SK-N-SH treated with all-trans-retinoic acid at 6 μM for 48 hours (cell line): Measurements from ENCODE around the gene MANBA.

Experiments
- ATAC-seq: fragments of 200-7000 bp; cut with Tn5 transposase; 3 replicates; pipeline ENCODE4 v1.9.1; 2020; ENCODE audit warnings: mild to moderate bottlenecking, moderate library complexity
- ARNTL ChIP-seq: fragments of 450-650 bp; formaldehyde crosslinking; IDR thresholded peaks from 2 replicates; pipeline ENCODE4 v1.5.0; 2020; ENCODE audit warnings: low read depth, mild to moderate bottlenecking, moderate library complexity, borderline replicate concordance
- CSDC2 ChIP-seq: fragments of 250-450 bp; sonication (Bioruptor Pico); IDR thresholded peaks from 2 replicates; pipeline ENCODE4 v1.5.0; 2020; ENCODE audit warnings: mild to moderate bottlenecking, moderate library complexity
- GLIS3 ChIP-seq: fragments of 250-450 bp; sonication (Bioruptor Pico); IDR thresholded peaks from 2 replicates; pipeline ENCODE4 v1.5.0; 2020; ENCODE audit warnings: mild to moderate bottlenecking, moderate library complexity
- ISL1 ChIP-seq: fragments of 250-450 bp; sonication (Bioruptor Pico); IDR thresholded peaks from 2 replicates; pipeline ENCODE4 v2.1.2; 2022; ENCODE audit warnings: mild to moderate bottlenecking, moderate library complexity
- OSR1 ChIP-seq: fragments of 250-450 bp; sonication (Bioruptor Pico); IDR thresholded peaks from 2 replicates; pipeline ENCODE4 v1.8.0; 2022; ENCODE audit warnings: moderate library complexity, mild to moderate bottlenecking, inconsistent platforms
- PPARA ChIP-seq: fragments of 250-450 bp; sonication (Bioruptor Pico); IDR thresholded peaks from 2 replicates; pipeline ENCODE4 v1.5.0; 2020; ENCODE audit warnings: mild to moderate bottlenecking, borderline replicate concordance
- RARB ChIP-seq: fragments of 250-450 bp; sonication (Bioruptor Pico); IDR thresholded peaks from 2 replicates; pipeline ENCODE4 v1.8.0; 2021; ENCODE audit warnings: mild to moderate bottlenecking, moderate library complexity
- SNAI2 ChIP-seq: fragments of 250-450 bp; sonication (Bioruptor Pico); IDR thresholded peaks from 2 replicates; pipeline ENCODE4 v1.5.0; 2020; ENCODE audit warnings: mild to moderate bottlenecking, moderate library complexity
- TCF4 ChIP-seq: fragments of 250-450 bp; sonication (Bioruptor Pico); IDR thresholded peaks from 2 replicates; pipeline ENCODE4 v1.8.0; 2021; ENCODE audit warnings: mild to moderate bottlenecking, moderate library complexity, borderline replicate concordance
- TOX ChIP-seq: fragments of 250-450 bp; sonication (Bioruptor Pico); IDR thresholded peaks from 2 replicates; pipeline ENCODE4 v1.8.0; 2021; ENCODE audit warnings: mild to moderate bottlenecking, moderate library complexity, borderline replicate concordance
- ZC3H10 ChIP-seq: fragments of 250-450 bp; sonication (Bioruptor Pico); IDR thresholded peaks from 2 replicates; pipeline ENCODE4 v1.5.1; 2021; ENCODE audit warnings: mild to moderate bottlenecking, moderate library complexity
- ZFP30 ChIP-seq: fragments of 450-650 bp; formaldehyde crosslinking; IDR thresholded peaks from 2 replicates; pipeline ENCODE4 v1.5.0; 2022; ENCODE audit warnings: mild to moderate bottlenecking, moderate library complexity
- ZNF565 ChIP-seq: fragments of 450-650 bp; formaldehyde crosslinking; conservative IDR thresholded peaks from 2 replicates; pipeline ENCODE4 v1.5.0; 2020; ENCODE audit warnings: low read depth, mild to moderate bottlenecking, moderate library complexity
- ZNF70 ChIP-seq: fragments of 450-650 bp; formaldehyde crosslinking; IDR thresholded peaks from 2 replicates; pipeline ENCODE4 v1.5.0; 2020; ENCODE audit warnings: mild to moderate bottlenecking, moderate library complexity
- ZNF8 ChIP-seq: fragments of 450-650 bp; formaldehyde crosslinking; IDR thresholded peaks from 2 replicates; pipeline ENCODE4 v1.5.0; 2020; ENCODE audit warnings: mild to moderate bottlenecking, moderate library complexity
- TF ChIP-seq, protein P1 (sequence below): fragments of 250-450 bp; sonication (Bioruptor Pico); IDR thresholded peaks from 2 replicates; pipeline ENCODE4 v1.5.1; 2020; ENCODE audit warnings: low read depth, mild to moderate bottlenecking, moderate library complexity
- TF ChIP-seq, protein P2 (sequence below): fragments of 250-450 bp; sonication (Bioruptor Pico); IDR thresholded peaks from 2 replicates; pipeline ENCODE4 v1.5.0; 2020; ENCODE audit warnings: mild to moderate bottlenecking, moderate library complexity
- TF ChIP-seq, protein P3 (sequence below): fragments of 250-450 bp; sonication (Bioruptor Pico); IDR thresholded peaks from 2 replicates; pipeline ENCODE4 v1.8.0; 2020; ENCODE audit warnings: mild to moderate bottlenecking, moderate library complexity, borderline replicate concordance
- TF ChIP-seq, protein P4 (sequence below): fragments of 250-450 bp; sonication (Bioruptor Pico); IDR thresholded peaks from 2 replicates; pipeline ENCODE4 v1.8.0; 2021; ENCODE audit warnings: low read depth, mild to moderate bottlenecking, moderate library complexity, borderline replicate concordance
- TF ChIP-seq, protein P5 (sequence below): fragments of 250-450 bp; sonication (Bioruptor Pico); IDR thresholded peaks from 2 replicates; pipeline ENCODE4 v1.5.1; 2021; ENCODE audit warnings: mild to moderate bottlenecking, moderate library complexity

MANBA gene

DNA sequence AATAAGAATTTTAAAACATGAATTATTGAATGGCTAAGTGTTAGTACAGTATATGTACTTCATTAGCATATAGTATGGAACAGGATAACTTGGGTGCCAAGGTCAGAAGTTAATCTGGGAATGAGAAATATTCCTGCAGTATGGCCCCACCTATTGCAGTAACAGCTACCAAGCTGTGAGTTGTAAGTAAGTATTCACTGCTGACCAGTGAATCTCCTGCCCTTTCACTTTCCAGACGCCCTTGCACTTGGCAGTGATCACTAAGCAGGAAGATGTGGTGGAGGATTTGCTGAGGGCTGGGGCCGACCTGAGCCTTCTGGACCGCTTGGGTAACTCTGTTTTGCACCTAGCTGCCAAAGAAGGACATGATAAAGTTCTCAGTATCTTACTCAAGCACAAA, 154.5 kb downstream of the MANBA start:
- no peak for ATAC-seq
- TF ChIP-seq, protein P1, sequence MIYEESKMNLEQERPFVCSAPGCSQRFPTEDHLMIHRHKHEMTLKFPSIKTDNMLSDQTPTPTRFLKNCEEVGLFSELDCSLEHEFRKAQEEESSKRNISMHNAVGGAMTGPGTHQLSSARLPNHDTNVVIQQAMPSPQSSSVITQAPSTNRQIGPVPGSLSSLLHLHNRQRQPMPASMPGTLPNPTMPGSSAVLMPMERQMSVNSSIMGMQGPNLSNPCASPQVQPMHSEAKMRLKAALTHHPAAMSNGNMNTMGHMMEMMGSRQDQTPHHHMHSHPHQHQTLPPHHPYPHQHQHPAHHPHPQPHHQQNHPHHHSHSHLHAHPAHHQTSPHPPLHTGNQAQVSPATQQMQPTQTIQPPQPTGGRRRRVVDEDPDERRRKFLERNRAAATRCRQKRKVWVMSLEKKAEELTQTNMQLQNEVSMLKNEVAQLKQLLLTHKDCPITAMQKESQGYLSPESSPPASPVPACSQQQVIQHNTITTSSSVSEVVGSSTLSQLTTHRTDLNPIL (CRISPR knock-in tag): no peak
- no peak for TF ChIP-seq ZNF70 (CRISPR knock-in tag)
- TF ChIP-seq ZFP30 (CRISPR knock-in tag): no peak
- TF ChIP-seq CSDC2 (CRISPR knock-in tag): no peak
- TF ChIP-seq PPARA (CRISPR knock-in tag): no peak
- no peak for TF ChIP-seq TOX
- TF ChIP-seq, protein P2, sequence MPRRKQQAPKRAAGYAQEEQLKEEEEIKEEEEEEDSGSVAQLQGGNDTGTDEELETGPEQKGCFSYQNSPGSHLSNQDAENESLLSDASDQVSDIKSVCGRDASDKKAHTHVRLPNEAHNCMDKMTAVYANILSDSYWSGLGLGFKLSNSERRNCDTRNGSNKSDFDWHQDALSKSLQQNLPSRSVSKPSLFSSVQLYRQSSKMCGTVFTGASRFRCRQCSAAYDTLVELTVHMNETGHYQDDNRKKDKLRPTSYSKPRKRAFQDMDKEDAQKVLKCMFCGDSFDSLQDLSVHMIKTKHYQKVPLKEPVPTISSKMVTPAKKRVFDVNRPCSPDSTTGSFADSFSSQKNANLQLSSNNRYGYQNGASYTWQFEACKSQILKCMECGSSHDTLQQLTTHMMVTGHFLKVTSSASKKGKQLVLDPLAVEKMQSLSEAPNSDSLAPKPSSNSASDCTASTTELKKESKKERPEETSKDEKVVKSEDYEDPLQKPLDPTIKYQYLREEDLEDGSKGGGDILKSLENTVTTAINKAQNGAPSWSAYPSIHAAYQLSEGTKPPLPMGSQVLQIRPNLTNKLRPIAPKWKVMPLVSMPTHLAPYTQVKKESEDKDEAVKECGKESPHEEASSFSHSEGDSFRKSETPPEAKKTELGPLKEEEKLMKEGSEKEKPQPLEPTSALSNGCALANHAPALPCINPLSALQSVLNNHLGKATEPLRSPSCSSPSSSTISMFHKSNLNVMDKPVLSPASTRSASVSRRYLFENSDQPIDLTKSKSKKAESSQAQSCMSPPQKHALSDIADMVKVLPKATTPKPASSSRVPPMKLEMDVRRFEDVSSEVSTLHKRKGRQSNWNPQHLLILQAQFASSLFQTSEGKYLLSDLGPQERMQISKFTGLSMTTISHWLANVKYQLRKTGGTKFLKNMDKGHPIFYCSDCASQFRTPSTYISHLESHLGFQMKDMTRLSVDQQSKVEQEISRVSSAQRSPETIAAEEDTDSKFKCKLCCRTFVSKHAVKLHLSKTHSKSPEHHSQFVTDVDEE: no peak
- no peak for TF ChIP-seq ZNF8 (CRISPR knock-in tag)
- TF ChIP-seq, protein P3, sequence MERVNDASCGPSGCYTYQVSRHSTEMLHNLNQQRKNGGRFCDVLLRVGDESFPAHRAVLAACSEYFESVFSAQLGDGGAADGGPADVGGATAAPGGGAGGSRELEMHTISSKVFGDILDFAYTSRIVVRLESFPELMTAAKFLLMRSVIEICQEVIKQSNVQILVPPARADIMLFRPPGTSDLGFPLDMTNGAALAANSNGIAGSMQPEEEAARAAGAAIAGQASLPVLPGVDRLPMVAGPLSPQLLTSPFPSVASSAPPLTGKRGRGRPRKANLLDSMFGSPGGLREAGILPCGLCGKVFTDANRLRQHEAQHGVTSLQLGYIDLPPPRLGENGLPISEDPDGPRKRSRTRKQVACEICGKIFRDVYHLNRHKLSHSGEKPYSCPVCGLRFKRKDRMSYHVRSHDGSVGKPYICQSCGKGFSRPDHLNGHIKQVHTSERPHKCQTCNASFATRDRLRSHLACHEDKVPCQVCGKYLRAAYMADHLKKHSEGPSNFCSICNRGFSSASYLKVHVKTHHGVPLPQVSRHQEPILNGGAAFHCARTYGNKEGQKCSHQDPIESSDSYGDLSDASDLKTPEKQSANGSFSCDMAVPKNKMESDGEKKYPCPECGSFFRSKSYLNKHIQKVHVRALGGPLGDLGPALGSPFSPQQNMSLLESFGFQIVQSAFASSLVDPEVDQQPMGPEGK (CRISPR knock-in tag): no peak
- TF ChIP-seq ZNF565 (CRISPR knock-in tag): no peak
- TF ChIP-seq, protein P4, sequence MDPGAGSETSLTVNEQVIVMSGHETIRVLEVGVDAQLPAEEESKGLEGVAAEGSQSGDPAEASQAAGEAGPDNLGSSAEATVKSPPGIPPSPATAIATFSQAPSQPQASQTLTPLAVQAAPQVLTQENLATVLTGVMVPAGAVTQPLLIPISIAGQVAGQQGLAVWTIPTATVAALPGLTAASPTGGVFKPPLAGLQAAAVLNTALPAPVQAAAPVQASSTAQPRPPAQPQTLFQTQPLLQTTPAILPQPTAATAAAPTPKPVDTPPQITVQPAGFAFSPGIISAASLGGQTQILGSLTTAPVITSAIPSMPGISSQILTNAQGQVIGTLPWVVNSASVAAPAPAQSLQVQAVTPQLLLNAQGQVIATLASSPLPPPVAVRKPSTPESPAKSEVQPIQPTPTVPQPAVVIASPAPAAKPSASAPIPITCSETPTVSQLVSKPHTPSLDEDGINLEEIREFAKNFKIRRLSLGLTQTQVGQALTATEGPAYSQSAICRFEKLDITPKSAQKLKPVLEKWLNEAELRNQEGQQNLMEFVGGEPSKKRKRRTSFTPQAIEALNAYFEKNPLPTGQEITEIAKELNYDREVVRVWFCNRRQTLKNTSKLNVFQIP (CRISPR knock-in tag): no peak
- no peak for TF ChIP-seq ZC3H10
- no peak for TF ChIP-seq SNAI2 (CRISPR knock-in tag)
- TF ChIP-seq OSR1 (CRISPR knock-in tag): no peak
- TF ChIP-seq TCF4 (CRISPR knock-in tag): no peak

DNA sequence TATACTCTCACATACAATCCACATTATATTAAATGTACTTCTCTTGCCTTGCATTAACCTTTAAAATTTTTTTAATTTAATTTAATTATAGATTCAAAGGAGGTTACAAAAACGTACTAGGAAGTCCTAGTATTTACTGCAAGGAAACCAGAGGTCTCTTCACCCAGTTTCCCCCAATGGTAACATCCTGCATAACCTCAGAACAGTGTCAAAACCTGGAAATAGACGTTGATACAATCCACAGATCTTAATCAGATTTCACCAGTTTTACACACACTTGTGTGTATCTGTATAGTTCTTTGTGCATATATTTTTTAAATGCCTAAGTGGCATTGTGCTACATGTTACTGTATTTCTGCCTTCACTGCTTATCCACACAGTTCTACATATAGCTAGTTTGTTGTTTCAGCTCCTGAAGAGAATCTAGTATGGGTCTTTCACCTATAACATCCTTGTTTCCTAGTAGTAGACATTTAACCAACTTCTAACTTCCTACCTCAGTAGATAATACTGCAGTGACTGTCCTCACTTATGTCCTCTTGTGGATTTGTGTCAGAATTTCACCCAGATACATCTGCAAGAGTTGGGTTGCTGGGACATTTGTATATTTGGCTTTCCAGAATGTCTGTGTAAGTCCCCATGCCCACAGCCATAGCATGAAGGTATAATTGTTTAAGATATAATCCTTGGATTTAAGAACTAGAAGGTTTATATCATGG, 156.4 kb downstream of the MANBA start:
- TF ChIP-seq, protein P5, sequence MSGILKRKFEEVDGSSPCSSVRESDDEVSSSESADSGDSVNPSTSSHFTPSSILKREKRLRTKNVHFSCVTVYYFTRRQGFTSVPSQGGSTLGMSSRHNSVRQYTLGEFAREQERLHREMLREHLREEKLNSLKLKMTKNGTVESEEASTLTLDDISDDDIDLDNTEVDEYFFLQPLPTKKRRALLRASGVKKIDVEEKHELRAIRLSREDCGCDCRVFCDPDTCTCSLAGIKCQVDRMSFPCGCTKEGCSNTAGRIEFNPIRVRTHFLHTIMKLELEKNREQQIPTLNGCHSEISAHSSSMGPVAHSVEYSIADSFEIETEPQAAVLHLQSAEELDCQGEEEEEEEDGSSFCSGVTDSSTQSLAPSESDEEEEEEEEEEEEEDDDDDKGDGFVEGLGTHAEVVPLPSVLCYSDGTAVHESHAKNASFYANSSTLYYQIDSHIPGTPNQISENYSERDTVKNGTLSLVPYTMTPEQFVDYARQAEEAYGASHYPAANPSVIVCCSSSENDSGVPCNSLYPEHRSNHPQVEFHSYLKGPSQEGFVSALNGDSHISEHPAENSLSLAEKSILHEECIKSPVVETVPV: no peak
- no peak for TF ChIP-seq CSDC2 (CRISPR knock-in tag)
- TF ChIP-seq RARB (CRISPR knock-in tag): no peak
- TF ChIP-seq, protein P4 (CRISPR knock-in tag): no peak
- no peak for TF ChIP-seq ZNF70 (CRISPR knock-in tag)
- no peak for TF ChIP-seq ZNF565 (CRISPR knock-in tag)
- no peak for TF ChIP-seq ZNF8 (CRISPR knock-in tag)
- TF ChIP-seq, protein P1 (CRISPR knock-in tag): no peak
- TF ChIP-seq ARNTL: no peak
- no peak for TF ChIP-seq PPARA (CRISPR knock-in tag)
- no peak for TF ChIP-seq GLIS3 (CRISPR knock-in tag)
- TF ChIP-seq ISL1 (CRISPR knock-in tag): no peak
- no peak for ATAC-seq
